GM12878 (cell line): ENCODE data around the gene OR10A3. TPM values are rescaled to one million over a fixed set of nuclear protein-coding genes. Genes with fewer than 3 reads are reported as not detected.

Source experiments
- ATAC-seq: fragments of 200-7000 bp; cut with Tn5 transposase; 3 replicates; pipeline ENCODE4 v1.9.1; 2020; ENCODE audit warnings: mild to moderate bottlenecking, moderate library complexity
- BruUV-seq: library from RNA; stranded (reverse); fragments of 400-500 nt; replicated peaks from 2 replicates; lab custom pipeline; 2021; lab: Mats Ljungman, UMichigan
- CTCF ChIA-PET: fragments of 300-600 bp; sonication (Branson Sonifier 250); formaldehyde crosslinking; extraction: SDS; loops from one replicate; lab custom pipeline; 2021; ENCODE audit warnings: inconsistent platforms; lab: Yijun Ruan, JAX
- POLR2A ChIA-PET: fragments of 350-600 bp; formaldehyde crosslinking; extraction: SDS; loops from one replicate; lab custom pipeline; 2021; ENCODE audit warnings: inconsistent platforms; lab: Charles Lee
- RAD21 ChIA-PET: fragments of 300-600 bp; sonication (Branson Sonifier 250); formaldehyde crosslinking; loops from one replicate; lab custom pipeline; 2023; ENCODE audit warnings: antibody characterized with exemption; ENCODE audit not compliant: unreplicated experiment; lab: Charles Lee
- SMC1A ChIA-PET: fragments of 300-600 bp; sonication (Branson Sonifier 250); formaldehyde crosslinking; loops from one replicate; lab custom pipeline; 2023; ENCODE audit not compliant: unreplicated experiment, uncharacterized antibody; lab: Charles Lee
- DNase-seq: peaks from one replicate; pipeline ENCODE4 v3.0.0-alpha.2; 2011; ENCODE audit warnings: low read depth, low spot score
- FAIRE-seq: peaks from 3 replicates; lab custom pipeline; 2011; peaks lifted over from hg19 to GRCh38; lab: Jason Lieb, UNC
- H2AFZ ChIP-seq: 2 replicates; pipeline ENCODE4 v1.6.0; 2011; ENCODE audit warnings: low read depth, low read length, control low read depth; ENCODE audit not compliant: control insufficient read depth
- H3K27ac ChIP-seq: 2 replicates; pipeline ENCODE4 v1.5.1; 2011; ENCODE audit warnings: control low read depth; ENCODE audit not compliant: control insufficient read depth, insufficient read depth
- H3K27me3 ChIP-seq, 2 experiments: replicated peaks in 1 of 2; 2 replicates each; pipeline versions ENCODE4 v1.6.0 to v1.6.1; 2011; ENCODE audit warnings: low read length in 1 of 2; ENCODE audit not compliant: control insufficient read depth in 2 of 2, insufficient read depth in 2 of 2
- H3K36me3 ChIP-seq, 2 experiments: 2 replicates each; pipeline ENCODE4 v1.5.1; 2011; ENCODE audit warnings: low read length in 1 of 2; ENCODE audit not compliant: control insufficient read depth in 2 of 2, insufficient read depth in 2 of 2
- H3K4me1 ChIP-seq: 2 replicates; pipeline ENCODE4 v1.6.1; 2011; ENCODE audit warnings: mild to moderate bottlenecking, low read length, moderate library complexity, mixed read lengths; ENCODE audit not compliant: control insufficient read depth, insufficient read depth
- H3K4me2 ChIP-seq: 2 replicates; pipeline ENCODE4 v1.6.0; 2011; ENCODE audit warnings: control low read depth; ENCODE audit not compliant: control insufficient read depth, insufficient read depth
- H3K4me3 ChIP-seq: fragments of 200-600 bp; sonication (generic); 2 replicates; pipeline ENCODE4 v1.5.1; 2016
- H3K79me2 ChIP-seq: 2 replicates; pipeline ENCODE4 v1.6.0; 2011; ENCODE audit warnings: low read length; ENCODE audit not compliant: control insufficient read depth, insufficient read depth
- H3K9ac ChIP-seq: 2 replicates; pipeline ENCODE4 v1.8.0; 2011; ENCODE audit warnings: low read length, control low read depth, mixed read lengths; ENCODE audit not compliant: control insufficient read depth, insufficient read depth
- H3K9me3 ChIP-seq: replicated peaks from 3 replicates; pipeline ENCODE4 v1.5.1; 2011; ENCODE audit warnings: mild to moderate bottlenecking, low read length; ENCODE audit not compliant: control insufficient read depth, insufficient read depth
- H4K20me1 ChIP-seq: 2 replicates; pipeline ENCODE4 v1.6.0; 2011; ENCODE audit not compliant: control insufficient read depth, insufficient read depth
- ASH2L ChIP-seq: fragments of 300-600, 200-600 bp; sonication (generic); IDR thresholded peaks from 2 replicates; pipeline ENCODE4 v1.6.1; 2017; ENCODE audit warnings: low read depth, mild to moderate bottlenecking, borderline replicate concordance
- CREM ChIP-seq: IDR thresholded peaks from 2 replicates; pipeline ENCODE4 v1.6.1; 2014; ENCODE audit warnings: antibody characterized with exemption, low read depth
- GATAD2B ChIP-seq: fragments of 450-650 bp; conservative IDR thresholded peaks from 2 replicates; pipeline ENCODE4 v1.6.1; 2017; ENCODE audit warnings: low read depth, mild to moderate bottlenecking, moderate library complexity
- IRF4 ChIP-seq: IDR thresholded peaks from 2 replicates; pipeline ENCODE4 v1.6.1; 2011; ENCODE audit warnings: low read depth, low read length
- JUND ChIP-seq: IDR thresholded peaks from 2 replicates; pipeline ENCODE4 v1.6.1; 2012; ENCODE audit warnings: low read depth, mild to moderate bottlenecking, low read length, improper control_type of control experiment, moderate library complexity
- MAX ChIP-seq: IDR thresholded peaks from 2 replicates; pipeline ENCODE4 v1.6.1; 2012; ENCODE audit warnings: low read depth, low read length, improper control_type of control experiment
- NRF1 ChIP-seq: conservative IDR thresholded peaks from 2 replicates; pipeline ENCODE4 v1.6.1; 2011; ENCODE audit warnings: mild to moderate bottlenecking, low read depth, low read length, improper control_type of control experiment
- POU2F2 ChIP-seq: IDR thresholded peaks from 3 replicates; pipeline ENCODE4 v1.6.1; 2011; ENCODE audit warnings: low read depth, mild to moderate bottlenecking, low read length, borderline replicate concordance
- SMARCA5 ChIP-seq: fragments of 450-650 bp; IDR thresholded peaks from 2 replicates; pipeline ENCODE4 v1.6.1; 2017; ENCODE audit warnings: mild to moderate bottlenecking
- SUPT20H ChIP-seq: IDR thresholded peaks from 2 replicates; pipeline ENCODE4 v1.6.1; 2011; ENCODE audit warnings: low read depth, mild to moderate bottlenecking, low read length, moderate library complexity, borderline replicate concordance; ENCODE audit not compliant: control insufficient read depth
- SUZ12 ChIP-seq: fragments of 200-600 bp; sonication (generic); IDR thresholded peaks from one replicate; pipeline ENCODE4 v1.6.1; 2018; ENCODE audit warnings: antibody characterized with exemption, mild to moderate bottlenecking; ENCODE audit not compliant: unreplicated experiment
- TAF1 ChIP-seq: IDR thresholded peaks from 2 replicates; pipeline ENCODE4 v1.6.1; 2011; ENCODE audit warnings: mild to moderate bottlenecking, low read depth, low read length, borderline replicate concordance
- TCF7 ChIP-seq: IDR thresholded peaks from 2 replicates; pipeline ENCODE4 v1.6.1; 2014; ENCODE audit warnings: antibody characterized with exemption, borderline replicate concordance
- ZBTB4 ChIP-seq: fragments of 450-650 bp; formaldehyde crosslinking; IDR thresholded peaks from 2 replicates; pipeline ENCODE4 v1.4.0; 2022; ENCODE audit warnings: mild to moderate bottlenecking, moderate library complexity
- ZNF207 ChIP-seq: fragments of 450-650 bp; IDR thresholded peaks from 2 replicates; pipeline ENCODE4 v1.6.1; 2014; ENCODE audit warnings: antibody characterized with exemption, mild to moderate bottlenecking, borderline replicate concordance
- WGBS: methylation state at CpG from one replicate; pipeline ENCODE4 v1.1.6; 2016; ENCODE audit warnings: low lambda C conversion rate; ENCODE audit not compliant: insufficient replicate concordance, insufficient coverage; ENCODE audit errors: missing lambda C conversion rate; 5-methylcytosine and 5-hydroxymethylcytosine counted together
- in situ Hi-C: fragments of 300-500 bp; cut with MboI; formaldehyde crosslinking; loops from 9 replicates; pipeline ENCODE4 v1.14.3; 2018; ENCODE audit warnings: mixed read lengths
- intact Hi-C: fragments of 100-400 bp; cut with micrococcal nuclease; formaldehyde crosslinking; loops from one replicate; pipeline ENCODE4 v1.14.2; 2022; ENCODE audit not compliant: unreplicated experiment
- polyA plus RNA-seq, 11 experiments: library from polyadenylated mRNA; depleted of rRNA in 4 of 11; unstranded in 6 of 11; stranded (reverse) in 5 of 11; fragments of >200 nt; fragmentation: Nextera tagmentation in 4 of 11; fragmentation: Illumina TruSeq in 1 of 11; extraction: Ambion mirVana in 4 of 11; extraction: Trizol in 1 of 11; gene quantifications; 1 replicate in 1 of 11; 2 replicates in 10 of 11; pipeline versions ENCODE4 v1.2.1 to v1.2.3, GENCODE V29; 2011 to 2016; ENCODE audit warnings: inconsistent platforms in 2 of 11, missing spikeins in 2 of 11, low read depth in 1 of 11
- total RNA-seq, 4 experiments: library from RNA; depleted of rRNA in 3 of 4; stranded (reverse); fragments of >200 nt in 3 of 4; fragmentation: Illumina TruSeq in 1 of 4; extraction: Trizol in 1 of 4; gene quantifications; 2 replicates each; pipeline versions ENCODE4 v1.2.1 to v1.2.3, GENCODE V29; 2013 to 2021

OR10A3 gene
- total and polyA plus RNA-seq, 10 of the 15 experiments (the other 5 are each of a cell fraction or from before 2014, with no cell fraction given), result 0.04 TPM; not detected in 9

GRCh38 chr11:7905549-7905948, 36.0 kb downstream of the OR10A3 start:
- DNase-seq (no peak), FAIRE-seq (no peak), ATAC-seq (no peak)
- H3K4me3 ChIP-seq, result no peak overlapping the region
- no peak overlapping the region for H2AFZ ChIP-seq
- ChIA-PET SMC1A (no interaction called here), POLR2A (no interaction called here), CTCF (interaction anchor here (1.0 to 1.6 kb wide), 3 partner anchors 13 to 194 kb away, joined by 3 to 6 read pairs (median 5); partner anchors contain the start of gene EIF3F), RAD21 (interaction anchor here (1.4 kb wide), 1 partner anchor 81 kb away, joined by 4 read pairs; no protein-coding TSS in a partner anchor)
- in situ Hi-C loops (no loop called here), intact Hi-C loops (no loop called here)
- no peaks in the 10 kb centered on the region for H3K79me2 ChIP-seq
- no peak overlapping the region for H3K9ac ChIP-seq
- BruUV-seq, result no TSS peak
- no peaks in the 10 kb centered on the region for H3K9me3 ChIP-seq
- H3K4me2 ChIP-seq, result no peak overlapping the region
- no peaks in the 10 kb centered on the region for H4K20me1 ChIP-seq
- no peak overlapping the region for H3K27ac ChIP-seq
- H3K27me3 ChIP-seq, result peaks cover 0 to 2% of the 10 kb centered on the region in 2 experiments; a peak in 1 of 4 replicates
- no peaks in the 10 kb centered on the region for H3K4me1 ChIP-seq
- 25% methylated on average over 9 of the region's 9 CpGs for WGBS
- no peaks in the 10 kb centered on the region for H3K36me3 ChIP-seq
- TF ChIP-seq SUZ12 (no peak), SUPT20H (no peak), POU2F2 (no peak), NRF1 (no peak), TAF1 (no peak), JUND (no peak), CREM (no peak), ZNF207 (no peak), ZBTB4 (CRISPR knock-in tag) (no peak), MAX (no peak), SMARCA5 (no peak), ASH2L (no peak), TCF7 (no peak), IRF4 (no peak), GATAD2B (no peak)
